Neural cell (in vitro differentiated cells): ENCODE results near the gene GUCY1A2. TPM values are rescaled to one million over a fixed set of nuclear protein-coding genes. Genes with fewer than 3 reads are reported as not detected.

Experiments used
- H2AFZ ChIP-seq: fragments of 200-600, 300-800 bp; sonication (generic), shearing (Covaris generic); 2 replicates; pipeline ENCODE4 v1.6.0; 2014; ENCODE audit warnings: low read depth, mild to moderate bottlenecking, antibody characterized with exemption, low read length, moderate library complexity
- H3F3A ChIP-seq: fragments of 200-600 bp; shearing (Covaris generic); 2 replicates; pipeline ENCODE4 v1.6.1; 2016; ENCODE audit warnings: mild to moderate bottlenecking, moderate library complexity, mixed read lengths, antibody characterized with exemption, low read length; ENCODE audit not compliant: insufficient read depth, poor library complexity, severe bottlenecking
- H3K27ac ChIP-seq: fragments of 200-600, 300-800 bp; sonication (generic), shearing (Covaris generic); 2 replicates; pipeline ENCODE4 v1.5.1; 2014; ENCODE audit warnings: mild to moderate bottlenecking, low read length, moderate library complexity
- H3K27me3 ChIP-seq: fragments of 300-800, 200-600 bp; sonication (generic), shearing (Covaris generic); 2 replicates; pipeline ENCODE4 v1.6.0; 2014; ENCODE audit warnings: mild to moderate bottlenecking, low read depth, low read length, moderate library complexity; ENCODE audit not compliant: insufficient read depth
- H3K36me3 ChIP-seq: fragments of 300-800, 200-600 bp; sonication (generic), shearing (Covaris generic); 2 replicates; pipeline ENCODE4 v1.5.1; 2014; ENCODE audit warnings: mild to moderate bottlenecking, antibody characterized with exemption, low read length, moderate library complexity; ENCODE audit not compliant: insufficient read depth
- H3K4me2 ChIP-seq: fragments of 300-800, 200-600 bp; sonication (generic), shearing (Covaris generic); 2 replicates; pipeline ENCODE4 v1.6.0; 2014; ENCODE audit warnings: mild to moderate bottlenecking, low read length
- H3K4me3 ChIP-seq: fragments of 300-800, 200-600 bp; sonication (generic), shearing (Covaris generic); 2 replicates; pipeline ENCODE4 v1.5.1; 2014; ENCODE audit warnings: mild to moderate bottlenecking, low read length, moderate library complexity
- H3K79me2 ChIP-seq: fragments of 200-600 bp; shearing (Covaris generic); replicated peaks from 2 replicates; pipeline ENCODE4 v1.6.0; 2014; ENCODE audit warnings: mild to moderate bottlenecking, low read length, moderate library complexity; ENCODE audit not compliant: insufficient read depth
- H3K9ac ChIP-seq: fragments of 300-800, 200-600 bp; sonication (generic), shearing (Covaris generic); 2 replicates; pipeline ENCODE4 v1.6.1; 2016; ENCODE audit warnings: mild to moderate bottlenecking, low read length, mixed read lengths
- H3K9me2 ChIP-seq: fragments of 200-600 bp; shearing (Covaris generic); 2 replicates; pipeline ENCODE4 v1.6.1; 2016; ENCODE audit warnings: mild to moderate bottlenecking, low read length, mixed read lengths; ENCODE audit not compliant: insufficient read depth
- H3K9me3 ChIP-seq: fragments of 200-600, 300-800 bp; sonication (generic), shearing (Covaris generic); 2 replicates; pipeline ENCODE4 v1.6.1; 2016; ENCODE audit warnings: mild to moderate bottlenecking, mixed run types, low read length, moderate library complexity, mixed read lengths
- H4K20me1 ChIP-seq: fragments of 200-600 bp; shearing (Covaris generic); 2 replicates; pipeline ENCODE4 v1.6.1; 2016; ENCODE audit warnings: mild to moderate bottlenecking, mixed run types; ENCODE audit not compliant: insufficient read depth
- EP300 ChIP-seq: fragments of 450-650 bp; conservative IDR thresholded peaks from 2 replicates; pipeline ENCODE4 v1.6.1; 2014; ENCODE audit warnings: antibody characterized with exemption, mild to moderate bottlenecking, moderate library complexity; ENCODE audit not compliant: poor library complexity, severe bottlenecking
- EZH2 ChIP-seq: fragments of 200-600, 300-800 bp; shearing (Covaris generic), sonication (generic); IDR thresholded peaks from 2 replicates; pipeline ENCODE4 v1.6.1; 2014; ENCODE audit warnings: antibody characterized with exemption, low read length, borderline replicate concordance, mild to moderate bottlenecking; ENCODE audit not compliant: insufficient read depth, poor library complexity, severe bottlenecking
- MXI1 ChIP-seq: fragments of 450-650 bp; conservative IDR thresholded peaks from 2 replicates; pipeline ENCODE4 v1.6.1; 2014; ENCODE audit warnings: antibody characterized with exemption, mild to moderate bottlenecking; ENCODE audit not compliant: poor library complexity, severe bottlenecking
- POLR2AphosphoS5 ChIP-seq: IDR thresholded peaks from 2 replicates; pipeline ENCODE4 v1.6.1; 2012
- RAD21 ChIP-seq: fragments of 450-650 bp; conservative IDR thresholded peaks from 2 replicates; pipeline ENCODE4 v1.6.1; 2014; ENCODE audit warnings: antibody characterized with exemption, mild to moderate bottlenecking, moderate library complexity
- SMC3 ChIP-seq: fragments of 450-650 bp; conservative IDR thresholded peaks from 2 replicates; pipeline ENCODE4 v1.6.1; 2014; ENCODE audit warnings: antibody characterized with exemption, mild to moderate bottlenecking, moderate library complexity; ENCODE audit not compliant: poor library complexity
- TAF1 ChIP-seq: IDR thresholded peaks from 2 replicates; pipeline ENCODE4 v1.6.1; 2012; ENCODE audit warnings: low read depth
- polyA plus RNA-seq: library from polyadenylated mRNA; depleted of rRNA; stranded (reverse); fragments of >200 nt; gene quantifications from 2 replicates; pipeline ENCODE4 v1.2.3, GENCODE V29; 2014
- TF ChIP-seq, protein P1 (sequence below): fragments of 450-650 bp; IDR thresholded peaks from 2 replicates; pipeline ENCODE4 v1.5.1; 2014; ENCODE audit warnings: antibody characterized with exemption, mild to moderate bottlenecking, moderate library complexity; ENCODE audit not compliant: poor library complexity, severe bottlenecking
- TF ChIP-seq, protein P2 (sequence below): IDR thresholded peaks from 2 replicates; pipeline ENCODE4 v1.6.1; 2012; ENCODE audit warnings: borderline replicate concordance

GUCY1A2 gene
- polyA plus RNA-seq, 1 donor from 2014 or later: 5.1 TPM

DNA sequence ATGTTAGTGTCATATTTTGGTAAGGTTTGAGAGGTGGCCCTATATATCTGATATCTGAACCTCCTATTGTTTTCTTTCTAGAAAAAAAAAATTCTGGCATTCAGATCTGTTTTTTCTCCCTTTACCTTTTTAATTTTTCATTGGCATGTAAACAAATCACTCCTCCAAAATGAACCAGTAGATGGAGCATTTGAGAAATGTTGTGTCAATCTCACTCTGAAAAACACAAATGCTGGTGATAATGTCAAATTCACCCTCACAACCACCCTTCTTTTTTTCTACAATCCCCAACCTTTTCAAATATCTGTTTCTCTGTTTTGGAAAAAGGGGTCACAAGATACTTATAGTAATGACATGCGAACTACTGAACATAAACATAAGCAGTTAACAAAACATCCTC, 9.1 kb downstream of the GUCY1A2 start:
- Histone ChIP-seq H3K9ac (no peak overlapping the region), H3K27me3 (no peaks in the 10 kb centered on the region), H3K27ac (no peak overlapping the region), H3F3A (no peaks in the 10 kb centered on the region), H3K4me3 (no peak overlapping the region), H2AFZ (no peak overlapping the region), H3K79me2 (no peaks in the 10 kb centered on the region), H3K9me2 (no peaks in the 10 kb centered on the region), H3K36me3 (no peaks in the 10 kb centered on the region), H3K9me3 (no peaks in the 10 kb centered on the region), H4K20me1 (no peaks in the 10 kb centered on the region), H3K4me2 (no peak overlapping the region)
- TF ChIP-seq SMC3 (no peak), TAF1 (no peak), RAD21 (no peak), EZH2 (no peak), MXI1 (no peak), EP300 (no peak), POLR2AphosphoS5 (no peak)
- TF ChIP-seq, protein P1, sequence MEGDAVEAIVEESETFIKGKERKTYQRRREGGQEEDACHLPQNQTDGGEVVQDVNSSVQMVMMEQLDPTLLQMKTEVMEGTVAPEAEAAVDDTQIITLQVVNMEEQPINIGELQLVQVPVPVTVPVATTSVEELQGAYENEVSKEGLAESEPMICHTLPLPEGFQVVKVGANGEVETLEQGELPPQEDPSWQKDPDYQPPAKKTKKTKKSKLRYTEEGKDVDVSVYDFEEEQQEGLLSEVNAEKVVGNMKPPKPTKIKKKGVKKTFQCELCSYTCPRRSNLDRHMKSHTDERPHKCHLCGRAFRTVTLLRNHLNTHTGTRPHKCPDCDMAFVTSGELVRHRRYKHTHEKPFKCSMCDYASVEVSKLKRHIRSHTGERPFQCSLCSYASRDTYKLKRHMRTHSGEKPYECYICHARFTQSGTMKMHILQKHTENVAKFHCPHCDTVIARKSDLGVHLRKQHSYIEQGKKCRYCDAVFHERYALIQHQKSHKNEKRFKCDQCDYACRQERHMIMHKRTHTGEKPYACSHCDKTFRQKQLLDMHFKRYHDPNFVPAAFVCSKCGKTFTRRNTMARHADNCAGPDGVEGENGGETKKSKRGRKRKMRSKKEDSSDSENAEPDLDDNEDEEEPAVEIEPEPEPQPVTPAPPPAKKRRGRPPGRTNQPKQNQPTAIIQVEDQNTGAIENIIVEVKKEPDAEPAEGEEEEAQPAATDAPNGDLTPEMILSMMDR: no peak
- TF ChIP-seq, protein P2, sequence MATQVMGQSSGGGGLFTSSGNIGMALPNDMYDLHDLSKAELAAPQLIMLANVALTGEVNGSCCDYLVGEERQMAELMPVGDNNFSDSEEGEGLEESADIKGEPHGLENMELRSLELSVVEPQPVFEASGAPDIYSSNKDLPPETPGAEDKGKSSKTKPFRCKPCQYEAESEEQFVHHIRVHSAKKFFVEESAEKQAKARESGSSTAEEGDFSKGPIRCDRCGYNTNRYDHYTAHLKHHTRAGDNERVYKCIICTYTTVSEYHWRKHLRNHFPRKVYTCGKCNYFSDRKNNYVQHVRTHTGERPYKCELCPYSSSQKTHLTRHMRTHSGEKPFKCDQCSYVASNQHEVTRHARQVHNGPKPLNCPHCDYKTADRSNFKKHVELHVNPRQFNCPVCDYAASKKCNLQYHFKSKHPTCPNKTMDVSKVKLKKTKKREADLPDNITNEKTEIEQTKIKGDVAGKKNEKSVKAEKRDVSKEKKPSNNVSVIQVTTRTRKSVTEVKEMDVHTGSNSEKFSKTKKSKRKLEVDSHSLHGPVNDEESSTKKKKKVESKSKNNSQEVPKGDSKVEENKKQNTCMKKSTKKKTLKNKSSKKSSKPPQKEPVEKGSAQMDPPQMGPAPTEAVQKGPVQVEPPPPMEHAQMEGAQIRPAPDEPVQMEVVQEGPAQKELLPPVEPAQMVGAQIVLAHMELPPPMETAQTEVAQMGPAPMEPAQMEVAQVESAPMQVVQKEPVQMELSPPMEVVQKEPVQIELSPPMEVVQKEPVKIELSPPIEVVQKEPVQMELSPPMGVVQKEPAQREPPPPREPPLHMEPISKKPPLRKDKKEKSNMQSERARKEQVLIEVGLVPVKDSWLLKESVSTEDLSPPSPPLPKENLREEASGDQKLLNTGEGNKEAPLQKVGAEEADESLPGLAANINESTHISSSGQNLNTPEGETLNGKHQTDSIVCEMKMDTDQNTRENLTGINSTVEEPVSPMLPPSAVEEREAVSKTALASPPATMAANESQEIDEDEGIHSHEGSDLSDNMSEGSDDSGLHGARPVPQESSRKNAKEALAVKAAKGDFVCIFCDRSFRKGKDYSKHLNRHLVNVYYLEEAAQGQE: no peak

DNA sequence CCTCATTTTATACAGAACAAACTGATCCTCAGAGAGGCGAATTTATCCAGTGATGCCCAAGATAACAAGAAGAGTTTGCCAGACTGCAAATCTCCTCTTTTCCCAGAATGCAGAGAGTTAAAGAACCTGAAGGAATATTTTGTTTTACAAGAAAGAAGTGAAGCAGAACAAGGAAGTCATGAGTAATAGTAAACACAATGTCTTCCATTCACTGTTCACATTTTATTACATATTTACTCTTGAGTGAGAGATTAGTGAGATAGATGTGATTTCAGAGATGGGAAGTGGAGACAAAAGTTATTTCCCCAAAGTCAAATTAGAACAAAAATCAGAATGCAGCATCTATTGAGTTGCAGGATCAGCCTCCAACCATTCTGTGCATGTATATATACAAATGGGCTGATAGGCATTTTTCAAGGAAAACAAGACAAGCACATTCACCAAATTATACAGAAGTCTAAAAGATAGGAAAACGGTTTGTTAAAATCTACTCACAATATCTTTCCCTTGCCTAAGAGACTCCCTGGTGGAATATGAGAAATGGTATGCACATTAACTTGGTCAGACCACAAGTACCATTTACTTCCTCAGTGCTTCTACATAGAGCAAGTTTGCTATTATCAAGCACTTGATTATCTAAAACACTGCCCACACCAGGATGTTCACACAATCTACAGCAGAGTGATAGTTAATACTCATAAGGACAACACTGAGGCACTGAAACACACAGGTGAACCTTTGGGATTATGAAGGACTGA, 12.0 kb downstream of the GUCY1A2 start:
- Histone ChIP-seq H3K36me3 (no peaks in the 10 kb centered on the region), H3K27me3 (no peaks in the 10 kb centered on the region), H3K4me3 (no peak overlapping the region), H4K20me1 (no peaks in the 10 kb centered on the region), H3K4me2 (no peak overlapping the region), H3K9me2 (no peaks in the 10 kb centered on the region), H3K9ac (no peak overlapping the region), H2AFZ (no peak overlapping the region), H3K27ac (no peak overlapping the region), H3F3A (no peaks in the 10 kb centered on the region), H3K9me3 (no peaks in the 10 kb centered on the region), H3K79me2 (no peaks in the 10 kb centered on the region)
- TF ChIP-seq MXI1: no peak
- TF ChIP-seq TAF1: no peak
- TF ChIP-seq, protein P2: no peak
- TF ChIP-seq RAD21: no peak
- no peak for TF ChIP-seq POLR2AphosphoS5
- TF ChIP-seq EZH2: no peak
- TF ChIP-seq SMC3: no peak
- TF ChIP-seq, protein P1: no peak
- no peak for TF ChIP-seq EP300
